GM18505 (cell line): ENCODE results near the gene ADORA3.
"Not testable (repeated sequence)": the region's sequence is repeated elsewhere in the genome, so short reads cannot be mapped to it uniquely, and the experiment has no call there.

ENCODE experiments used
- ATAC-seq: cut with Tn5 transposase; IDR thresholded peaks from one replicate; pipeline ENCODE4 v1.9.1; 2021; ENCODE audit not compliant: unreplicated experiment
- POLR2A ChIP-seq: IDR thresholded peaks from 4 replicates; pipeline ENCODE4 v1.6.1; 2011; ENCODE audit warnings: borderline replicate concordance; ENCODE audit not compliant: insufficient read depth, insufficient read length; ENCODE audit errors: extremely low read depth

Gene ADORA3

DNA sequence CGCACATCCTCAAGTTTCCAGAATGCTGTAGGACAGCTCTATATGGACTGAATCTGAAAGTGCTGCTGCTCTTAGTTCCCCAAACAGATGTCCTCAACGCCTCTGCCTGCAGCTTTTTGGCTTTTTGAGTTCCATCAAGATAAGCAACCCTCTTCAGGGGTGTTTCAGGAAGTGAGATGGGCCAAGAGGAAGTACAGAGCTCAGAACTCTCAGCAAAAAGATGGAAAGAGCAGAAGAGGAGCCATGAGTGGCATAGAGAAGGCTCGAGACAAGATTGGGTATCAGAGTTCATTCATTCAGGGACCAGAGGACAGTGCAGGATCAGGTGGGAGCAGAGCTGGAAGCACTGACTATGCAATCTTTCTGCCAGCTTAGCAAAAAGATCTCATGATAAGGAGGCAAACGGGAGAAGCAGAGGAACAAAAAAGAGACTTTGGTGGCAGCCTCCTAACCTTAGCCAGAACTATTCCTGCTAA is at the start of gene ADORA3, which contains the start of gene TMIGD3:
Gene ADORA3 (minus strand): TSS at position 49 of the 476 bp plus-strand sequence. CDS start 279 bp downstream, outside the sequence.
Gene TMIGD3 (minus strand): TSS at position 49 of the 476 bp plus-strand sequence. CDS start 279 bp downstream, outside the sequence.
- TF ChIP-seq POLR2A: no peak

DNA sequence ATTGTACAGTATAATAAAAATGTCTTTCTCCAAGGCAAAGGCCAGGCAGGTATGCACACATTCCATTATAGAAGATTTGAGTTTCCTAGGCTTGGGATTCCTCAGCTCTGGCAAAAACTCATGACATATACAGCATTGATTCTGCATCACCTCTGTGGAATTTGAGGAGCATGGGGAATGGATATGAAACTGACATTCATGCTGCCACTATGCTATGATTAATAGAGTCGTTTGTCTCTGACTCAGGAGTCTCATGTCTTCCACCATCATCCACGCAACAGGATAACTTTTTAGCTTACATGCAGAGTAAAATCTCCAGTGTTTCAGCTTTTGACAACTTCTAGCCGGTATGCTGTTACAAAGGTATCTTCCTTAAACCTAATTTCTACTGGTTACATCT is 49.8 kb upstream of the ADORA3 start:
- ATAC-seq: no peak
- TF ChIP-seq POLR2A: no peak

More for the DNA sequence above, at the start of gene ADORA3, which contains the start of gene TMIGD3:
- no peak for ATAC-seq

DNA sequence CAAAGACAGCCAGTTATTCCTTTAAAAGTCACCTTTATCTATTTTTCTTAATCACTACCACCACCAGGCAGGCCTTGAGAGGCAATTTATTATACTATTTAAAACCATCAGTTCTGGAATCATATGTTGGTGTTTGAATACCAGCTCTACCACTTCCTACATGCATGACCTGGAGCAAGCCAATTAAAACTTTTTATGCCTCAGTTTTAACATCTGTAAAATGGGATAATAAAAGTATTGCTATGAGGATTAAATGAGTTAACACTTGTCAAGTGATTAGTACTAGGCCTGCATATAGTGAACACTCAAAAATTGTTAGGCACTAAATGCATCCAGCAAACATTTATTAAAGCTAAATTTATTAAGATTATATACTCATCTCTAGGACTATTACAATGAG is 49.2 kb upstream of the ADORA3 start:
- TF ChIP-seq POLR2A: no peak
- no peak for ATAC-seq

DNA sequence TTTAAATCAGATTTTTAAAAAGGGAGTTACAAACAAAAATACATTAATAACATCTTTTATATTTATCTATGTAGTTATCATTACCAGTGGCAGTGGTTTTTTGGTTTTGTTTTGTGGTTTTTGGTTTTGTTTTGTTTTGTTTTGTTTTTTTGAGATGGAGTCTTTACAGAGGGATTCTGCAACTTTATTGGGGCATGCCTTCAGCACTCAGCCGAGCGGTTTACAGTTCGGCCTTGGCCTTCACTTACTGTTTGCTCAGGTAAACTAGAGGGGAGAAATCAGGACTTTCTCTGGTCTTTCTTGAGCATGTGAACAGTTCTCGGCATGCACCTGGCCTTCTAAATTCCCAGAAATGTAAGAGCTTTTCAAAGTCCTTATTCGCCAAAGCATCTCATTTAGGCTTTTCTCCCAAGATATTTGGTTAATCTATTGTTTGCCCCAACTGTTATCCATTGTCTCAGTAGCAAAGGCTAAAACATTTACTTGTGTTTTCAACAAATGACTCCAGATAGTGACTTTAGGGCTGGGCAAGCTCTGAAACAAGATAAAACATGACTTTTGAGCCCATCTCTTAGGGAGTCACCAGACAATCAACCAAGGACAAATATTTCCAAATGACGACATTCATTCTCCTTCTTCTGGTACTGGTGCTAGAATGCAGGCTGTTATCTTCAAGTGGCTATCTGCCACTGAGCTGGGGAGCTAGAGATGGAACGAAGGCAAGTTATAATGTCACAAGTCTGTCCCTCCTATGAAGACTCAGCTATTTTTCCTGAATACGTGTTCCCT is 48.4 kb upstream of the ADORA3 start:
- ATAC-seq: no peak
- TF ChIP-seq POLR2A: no peak

DNA sequence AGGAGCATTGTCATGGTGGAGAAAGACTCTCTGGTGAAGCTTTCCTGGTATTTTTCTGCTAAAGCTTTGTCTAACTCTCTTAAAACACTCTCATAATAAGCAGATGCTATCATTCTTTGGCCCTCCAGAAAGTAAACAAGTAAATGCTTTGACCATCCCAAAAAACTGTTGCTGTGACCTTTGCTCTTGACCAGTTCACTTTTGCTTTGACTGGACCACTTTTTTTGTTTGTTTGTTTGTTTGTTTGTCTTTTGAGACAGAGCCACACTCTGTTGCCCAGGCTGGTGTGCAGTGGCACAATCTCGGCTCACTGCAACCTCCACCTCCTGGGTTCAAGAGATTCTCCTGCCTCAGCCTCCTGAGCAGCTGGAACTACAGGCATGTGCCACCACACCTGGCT is 44.4 kb upstream of the ADORA3 start:
- not testable (repeated sequence) for ATAC-seq

DNA sequence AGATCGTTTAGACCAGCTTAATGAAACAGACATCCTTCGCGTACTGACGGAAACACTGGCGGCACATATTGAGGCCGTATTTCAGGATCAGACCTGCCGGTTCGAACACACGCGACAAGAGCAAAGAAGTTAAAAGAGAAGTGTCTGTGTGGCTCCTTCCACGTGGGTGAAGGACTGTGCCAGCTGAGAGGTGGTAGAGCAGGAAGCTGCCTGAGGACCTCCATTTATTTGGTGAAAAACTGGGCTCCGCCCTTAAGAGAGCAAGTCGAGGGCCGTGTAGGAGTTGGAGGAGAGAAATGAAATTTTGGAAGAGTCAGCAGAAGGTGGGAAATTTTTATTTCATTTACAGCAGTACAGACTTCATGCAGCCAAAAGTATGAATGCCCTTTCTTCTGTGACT is 38.8 kb upstream of the ADORA3 start:
- ATAC-seq: no peak
- no peak for TF ChIP-seq POLR2A

DNA sequence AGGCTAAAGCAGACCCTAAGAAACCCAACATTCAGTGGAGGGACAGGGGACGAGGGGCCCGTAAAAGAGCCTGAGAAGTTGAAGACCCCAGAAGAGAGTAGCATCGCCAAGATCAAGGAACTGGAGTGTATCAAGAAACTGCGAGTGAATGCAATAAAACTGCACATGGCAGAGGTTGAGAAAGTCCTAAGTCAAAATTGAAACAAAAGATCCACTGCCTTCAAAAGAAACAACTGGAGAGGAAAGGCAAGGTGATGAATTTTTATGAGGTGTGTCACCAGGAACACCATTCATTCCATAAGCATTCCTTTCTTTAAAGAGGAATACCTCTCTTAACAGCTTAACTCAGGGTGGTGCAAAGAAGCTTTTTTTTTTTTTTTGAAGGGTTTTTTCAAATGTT is 38.3 kb upstream of the ADORA3 start:
- ATAC-seq: no peak

DNA sequence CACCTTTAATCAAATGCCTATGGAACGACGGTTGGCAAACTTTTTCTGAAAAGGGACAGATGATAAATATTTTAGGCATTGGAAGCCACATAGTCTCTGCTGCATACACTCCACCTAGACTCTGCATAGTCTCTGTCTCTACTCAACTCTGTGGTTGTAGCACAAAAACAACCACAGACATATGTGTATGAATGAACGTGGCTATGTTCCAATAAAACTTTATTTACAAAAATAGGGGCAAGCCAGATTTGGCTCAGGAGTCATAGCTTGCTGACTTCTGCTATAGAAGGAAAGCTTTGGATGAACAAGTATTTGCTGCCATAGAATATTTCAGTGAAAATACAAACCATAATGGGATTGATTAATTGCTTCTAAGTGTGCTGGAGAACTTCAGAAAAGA is 37.5 kb upstream of the ADORA3 start:
- no peak for ATAC-seq
- no peak for TF ChIP-seq POLR2A

More for the DNA sequence above, 38.3 kb upstream of the ADORA3 start:
- TF ChIP-seq POLR2A: no peak

DNA sequence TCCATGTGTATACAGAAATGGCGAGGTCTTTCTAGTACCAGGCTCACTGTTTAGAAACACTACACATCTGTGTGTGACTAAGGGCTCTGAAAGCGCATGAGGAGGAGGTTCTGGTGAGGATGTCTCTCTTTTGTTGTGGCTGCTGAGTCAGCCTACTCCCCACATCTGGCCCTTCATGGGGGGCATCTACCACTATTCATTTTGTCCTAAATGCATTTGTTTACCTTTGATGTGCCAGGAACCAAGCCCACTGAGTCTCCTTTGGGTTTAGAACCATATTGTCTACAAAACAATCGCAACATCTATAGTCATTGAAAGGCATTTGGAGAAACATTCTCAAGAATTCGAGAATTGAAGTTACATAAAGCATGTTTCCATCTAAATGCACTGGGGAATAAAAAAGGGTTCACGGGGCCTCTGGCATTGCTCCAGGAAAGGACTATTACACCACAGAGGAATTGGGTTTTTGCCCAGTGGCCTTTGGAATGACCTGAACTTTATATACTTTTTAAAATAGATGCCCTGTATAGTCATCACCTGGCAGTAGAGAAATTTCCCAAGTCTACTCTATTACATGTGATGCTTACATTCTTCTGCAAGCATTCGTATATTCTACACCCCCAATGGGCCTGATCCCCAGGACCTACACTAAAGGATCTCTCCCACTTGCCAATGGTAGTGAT is 35.1 kb upstream of the ADORA3 start:
- ATAC-seq: no peak
- TF ChIP-seq POLR2A: no peak

DNA sequence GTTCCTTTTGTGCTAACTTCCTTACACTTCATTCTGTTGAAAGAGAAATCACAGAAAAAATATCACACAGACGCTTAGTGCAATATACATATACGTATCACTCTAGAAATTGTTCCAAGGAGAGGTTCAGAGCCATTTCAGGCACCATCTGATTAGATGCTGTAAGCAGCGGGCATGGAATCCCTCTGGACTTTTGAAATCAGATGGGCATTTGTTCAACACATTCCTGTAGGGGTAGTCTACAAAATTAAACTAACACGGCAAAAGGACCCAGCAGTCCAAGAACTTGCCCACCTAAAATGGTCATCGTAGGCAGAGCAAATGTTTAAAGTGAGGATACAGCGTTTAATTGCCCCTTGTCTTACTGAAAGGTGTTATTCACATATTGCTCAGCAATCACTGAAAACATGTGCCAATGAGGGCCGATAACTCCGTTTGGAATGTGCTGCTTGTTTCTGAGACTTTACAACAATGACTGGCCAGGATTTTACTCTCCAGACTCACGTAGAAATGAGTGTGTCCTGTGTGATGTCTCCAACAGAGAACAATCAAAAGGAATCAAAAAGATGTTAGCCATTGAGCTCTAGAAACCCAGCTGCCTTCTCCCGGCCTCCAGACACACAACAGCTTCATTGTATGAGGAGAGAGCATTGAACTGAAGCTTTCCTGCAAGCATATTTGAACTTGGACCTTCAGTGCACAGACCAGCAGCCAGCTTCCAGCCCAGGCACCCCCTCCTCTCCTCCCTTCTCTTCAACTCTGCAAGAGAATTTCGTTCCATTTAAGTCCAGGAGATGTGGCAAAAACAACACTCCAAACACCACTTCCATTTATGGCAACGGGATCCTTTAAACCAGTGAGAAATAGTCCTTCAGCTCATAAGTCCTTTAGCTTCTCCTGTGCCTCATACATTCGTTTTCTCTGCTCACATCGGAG is 32.1 kb upstream of the ADORA3 start:
- TF ChIP-seq POLR2A: no peak
- ATAC-seq: no peak

DNA sequence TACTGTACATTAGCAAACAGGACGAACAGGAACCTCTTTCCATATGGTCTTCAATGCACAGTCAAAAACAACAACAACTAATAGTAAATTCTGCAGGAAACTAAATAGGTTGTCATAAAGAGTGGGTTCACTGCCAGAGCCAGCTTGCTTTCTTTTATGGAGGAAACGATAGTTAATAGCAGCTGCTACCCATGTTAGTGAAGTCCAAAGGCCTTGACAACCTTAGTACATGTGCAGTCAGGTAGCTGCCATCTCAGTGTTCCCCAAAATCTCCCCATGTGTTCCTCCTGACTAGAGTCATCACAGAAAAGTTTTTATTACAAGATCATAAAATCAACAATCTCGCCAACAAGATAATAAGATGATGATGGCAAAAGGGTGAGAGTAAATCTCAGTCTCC is 16.6 kb upstream of the ADORA3 start:
- ATAC-seq: no peak
- no peak for TF ChIP-seq POLR2A

DNA sequence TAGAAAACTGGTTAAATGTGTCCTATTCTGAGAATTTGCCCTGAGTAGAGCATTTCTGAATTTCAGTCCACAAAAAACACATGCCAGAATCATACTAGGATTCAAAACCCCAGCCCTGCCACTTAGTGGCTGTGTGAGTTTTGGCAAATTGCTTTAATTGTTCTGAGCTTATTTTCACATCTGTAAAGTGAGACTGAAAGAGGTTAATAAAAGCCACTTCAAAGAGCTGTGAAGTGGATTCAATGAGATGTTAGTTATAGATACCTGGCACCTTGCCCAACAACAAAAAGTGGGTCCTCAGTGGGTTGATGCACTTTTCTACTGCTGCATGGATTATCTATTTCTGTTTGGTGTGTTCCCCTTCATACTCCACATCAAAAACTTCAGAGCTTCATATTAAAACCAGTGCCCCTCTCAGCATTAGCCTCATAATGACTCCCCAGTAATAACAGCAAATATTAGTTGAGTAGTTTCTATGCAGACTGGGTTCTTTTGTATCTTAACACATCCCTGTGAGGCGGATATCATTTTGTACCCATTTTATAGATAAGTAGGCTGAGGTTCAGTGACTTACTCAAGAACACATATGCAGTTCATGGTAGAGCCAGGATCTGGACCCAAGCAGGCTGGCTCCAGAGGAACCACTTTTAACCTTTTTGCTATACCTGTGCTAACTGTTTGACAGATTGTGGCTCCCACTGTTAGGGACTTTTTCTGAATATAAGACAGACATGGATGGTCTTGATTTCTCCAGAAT is 14.2 kb upstream of the ADORA3 start:
- ATAC-seq: no peak
- TF ChIP-seq POLR2A: no peak
